GM20431 (cell line): ENCODE data around the gene EMILIN3.

Experiments
- in situ Hi-C: fragments of 300-500 bp; cut with MseI, MboI; formaldehyde crosslinking; loops from one replicate; pipeline ENCODE4 v1.15.0; 2020; ENCODE audit warnings: low sequenced_read_pairs; ENCODE audit not compliant: unreplicated experiment

The EMILIN3 gene

GRCh38 chr20:41365777-41366545 is 657 bp downstream of the EMILIN3 start:
- in situ Hi-C loops: no loop called here

DNA sequence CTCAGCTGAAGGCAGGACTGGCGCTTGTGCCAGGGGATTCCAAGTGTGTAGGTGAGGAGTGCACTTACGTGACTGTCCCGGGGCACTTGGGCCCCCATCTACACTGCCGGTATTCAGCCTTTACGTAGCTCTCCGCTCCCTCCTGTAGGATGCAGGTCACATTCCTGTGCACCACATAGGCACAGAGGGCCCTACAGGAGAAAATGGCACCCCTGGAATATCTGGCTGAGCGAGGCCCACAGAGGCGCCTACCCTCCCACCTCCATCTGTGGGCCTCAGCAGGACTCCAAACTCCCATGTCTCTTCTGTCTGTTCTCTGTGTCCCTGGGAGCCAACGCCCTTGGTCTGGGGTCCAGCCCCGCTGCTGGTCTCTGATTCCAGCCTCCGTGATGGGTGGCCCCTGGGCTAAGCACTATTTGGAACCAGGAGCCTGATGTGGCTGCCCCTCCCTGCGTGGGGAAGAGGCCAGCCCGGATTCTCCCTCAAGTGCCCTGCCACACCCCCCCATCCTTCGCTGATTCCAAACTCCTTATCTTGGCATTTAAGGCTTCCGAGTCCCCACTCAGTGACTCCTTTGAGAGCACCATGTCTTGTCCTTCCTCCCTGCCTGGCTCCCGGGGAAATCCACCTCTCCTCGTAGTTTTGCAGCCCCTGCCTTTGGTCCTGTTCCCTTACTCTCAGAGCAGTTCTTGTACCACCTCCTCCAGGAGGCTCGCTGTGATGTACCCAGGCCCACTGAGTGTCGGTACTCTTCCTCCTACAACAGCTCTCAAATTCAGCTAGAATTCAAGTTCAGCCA is 1.5 kb downstream of the EMILIN3 start:
- in situ Hi-C loops: no loop called here

- in situ Hi-C loops: no loop called here
Observed at GRCh38 chr20:41364236-41364855, 2.3 kb downstream of the EMILIN3 start.

DNA sequence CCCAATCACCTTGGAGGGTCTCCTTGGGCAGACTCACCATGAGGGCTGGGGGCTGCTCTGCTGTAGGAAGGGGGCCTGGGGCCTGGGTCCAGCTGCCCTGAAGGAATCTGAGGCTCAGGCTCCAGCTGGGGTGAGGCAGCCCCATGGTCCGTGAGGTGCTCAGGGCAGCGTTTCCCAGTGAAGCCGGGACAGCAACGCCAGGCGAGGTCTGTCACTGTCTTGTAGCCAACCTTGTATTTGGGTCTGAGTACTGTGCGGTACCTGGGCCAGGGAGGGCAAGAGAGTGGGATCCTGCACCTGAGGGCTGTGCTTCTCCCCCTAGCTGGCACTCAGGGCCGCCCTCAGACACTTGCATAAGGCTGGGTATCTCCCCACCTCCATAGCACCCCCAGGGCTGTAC is 3.0 kb downstream of the EMILIN3 start:
- in situ Hi-C loops: no loop called here

GRCh38 chr20:41362748-41363140 is 3.9 kb downstream of the EMILIN3 start:
- in situ Hi-C loops: no loop called here

- in situ Hi-C loops: no loop called here
Observed at GRCh38 chr20:41361757-41362747, 4.6 kb downstream of the EMILIN3 start.

GRCh38 chr20:41360831-41361756 is 5.5 kb downstream of the EMILIN3 start:
- in situ Hi-C loops: no loop called here

- in situ Hi-C loops: no loop called here
Observed at GRCh38 chr20:41359541-41360011, 7.0 kb downstream of the EMILIN3 start.

DNA sequence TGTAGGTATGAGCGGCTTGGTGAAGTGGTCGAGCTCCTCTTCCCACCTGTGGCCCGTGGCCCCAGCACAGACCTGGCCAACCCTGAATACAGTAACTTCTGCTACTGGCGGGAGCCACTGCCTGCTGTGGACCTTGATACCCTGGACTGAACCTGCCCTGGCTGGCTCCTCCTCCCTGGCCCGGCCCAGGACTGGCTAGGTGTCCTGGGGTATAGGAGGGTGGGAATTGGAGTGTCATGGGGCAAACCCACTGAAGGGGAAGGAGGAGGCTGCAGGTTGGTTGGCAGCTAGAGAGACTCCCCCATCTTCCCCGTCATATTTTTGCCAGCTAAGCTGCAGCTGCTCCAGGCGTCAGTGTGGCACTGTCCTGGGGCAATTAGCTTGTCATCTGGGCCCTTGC is 7.9 kb downstream of the EMILIN3 start:
- in situ Hi-C loops: no loop called here

- in situ Hi-C loops: no loop called here
Observed at GRCh38 chr20:41358230-41358629, 8.4 kb downstream of the EMILIN3 start.

DNA sequence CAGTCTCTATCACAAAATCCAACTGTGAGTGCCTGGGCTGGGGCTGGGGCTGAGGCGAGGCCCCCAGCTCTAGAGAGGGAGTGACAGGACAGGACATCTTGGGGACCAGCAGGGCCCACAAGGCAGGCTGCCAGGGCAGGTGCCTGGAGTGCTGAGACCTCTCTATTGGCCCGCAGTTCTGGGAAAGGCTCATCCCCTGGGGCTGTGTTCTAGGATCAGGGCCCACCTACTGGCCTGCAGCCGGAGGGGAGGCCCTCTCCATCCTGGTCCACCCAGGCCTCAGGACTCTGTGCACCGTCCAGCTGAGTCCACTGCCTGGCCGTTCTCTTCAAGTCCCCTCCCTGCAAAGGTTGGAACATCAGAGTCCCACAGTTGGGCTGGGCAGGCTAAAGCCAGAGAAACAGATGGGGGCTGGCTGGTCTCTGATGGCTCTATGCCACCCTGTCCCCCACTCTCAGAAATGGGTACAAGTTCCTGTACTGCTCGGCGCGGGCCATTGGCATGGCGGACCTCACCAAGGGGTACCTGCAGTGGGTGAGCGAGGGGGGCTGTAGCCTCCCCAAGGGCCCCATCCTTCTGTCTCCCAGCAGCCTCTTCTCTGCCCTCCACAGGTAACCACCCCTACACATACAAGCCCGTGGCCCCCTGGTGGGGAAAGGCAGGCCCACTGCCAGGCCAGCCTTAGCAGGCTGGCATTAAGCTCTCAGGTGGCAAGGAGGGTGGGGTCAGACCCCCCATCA is 9.0 kb downstream of the EMILIN3 start:
- in situ Hi-C loops: no loop called here

GRCh38 chr20:41356951-41357350 is 9.7 kb downstream of the EMILIN3 start:
- in situ Hi-C loops: no loop called here

DNA sequence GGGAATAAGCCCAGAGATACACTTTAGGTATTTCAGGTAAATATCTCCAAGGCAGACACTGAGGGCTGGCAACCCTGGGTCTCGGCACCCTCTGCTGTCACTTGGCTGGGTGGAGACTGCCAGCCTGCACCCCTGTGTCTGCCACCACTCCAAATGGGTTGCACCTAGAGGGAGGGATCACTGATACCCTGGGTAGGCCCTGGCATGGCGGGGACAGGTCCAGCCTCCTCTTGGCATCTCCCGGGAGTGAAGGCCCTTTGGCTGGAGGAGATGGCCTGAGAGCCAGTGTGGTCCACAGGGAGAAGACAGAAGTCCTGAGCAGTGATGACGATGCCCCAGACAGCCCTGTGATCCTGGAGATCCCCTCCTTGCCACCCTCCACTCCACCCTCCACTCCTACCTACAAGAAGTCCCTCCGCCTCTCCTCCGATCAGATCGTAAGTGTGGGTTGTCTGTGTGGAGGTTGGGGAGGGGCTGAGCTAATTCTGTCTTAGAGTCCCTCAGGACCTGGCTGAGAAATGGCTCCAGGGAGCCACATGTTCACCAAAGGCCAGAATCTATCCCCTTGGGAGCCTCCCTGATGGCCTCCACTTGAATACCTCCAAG is 10.9 kb downstream of the EMILIN3 start:
- in situ Hi-C loops: no loop called here

GRCh38 chr20:41355192-41355591 is 11.4 kb downstream of the EMILIN3 start:
- in situ Hi-C loops: no loop called here

DNA sequence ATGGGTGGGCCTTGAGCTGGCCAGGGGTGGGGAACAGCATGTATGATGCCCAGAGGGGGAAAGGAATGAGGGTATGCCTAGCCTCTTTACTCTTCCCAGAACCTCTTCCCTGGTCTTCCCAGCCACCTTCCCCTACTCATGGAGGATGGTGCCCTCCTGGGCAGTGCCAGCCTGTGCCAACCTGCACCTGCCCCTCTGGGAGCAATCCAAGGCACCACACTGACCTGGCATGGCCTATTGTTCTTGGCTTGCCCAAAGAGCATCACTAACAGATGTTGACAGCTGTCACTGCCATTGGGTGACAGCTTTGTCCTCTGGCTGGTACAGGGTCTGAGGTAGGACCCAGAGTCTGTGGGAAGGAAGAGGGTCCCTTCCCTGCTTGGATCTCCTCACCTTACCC is 13.1 kb downstream of the EMILIN3 start:
- in situ Hi-C loops: no loop called here

GRCh38 chr20:41352666-41353065 is 14.0 kb downstream of the EMILIN3 start:
- in situ Hi-C loops: no loop called here

DNA sequence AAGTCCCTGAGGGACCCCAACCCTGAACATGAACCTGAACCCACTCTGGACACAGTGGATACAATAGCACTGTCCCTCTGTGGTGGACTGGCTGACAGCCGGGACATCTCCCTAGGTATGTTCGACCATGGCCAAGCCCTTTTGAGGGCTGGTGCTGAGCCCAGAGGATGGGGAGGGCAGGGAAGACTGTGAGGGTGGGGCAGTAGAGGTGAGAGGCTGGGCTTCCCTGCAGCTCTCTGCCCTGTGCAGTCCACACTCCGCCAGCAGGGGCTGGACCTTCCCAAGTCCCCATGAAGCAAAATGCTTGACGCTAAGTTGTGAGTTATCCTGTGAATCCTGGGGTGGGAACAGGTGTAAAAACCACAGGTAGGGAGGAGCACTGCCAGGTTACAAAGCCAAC is 14.5 kb downstream of the EMILIN3 start:
- in situ Hi-C loops: no loop called here
